Hematopoietic multipotent progenitor cell treated with erythropoietin and hydrocortisone succinate and interleukin-3 and kit ligand, for 17 days (in vitro differentiated cells): ENCODE data around the gene DKK3.

Experiments used
- DNase-seq: peaks from one replicate; pipeline ENCODE4 v3.0.0-alpha.2; 2015; ENCODE audit warnings: low spot score

The DKK3 gene

DNA sequence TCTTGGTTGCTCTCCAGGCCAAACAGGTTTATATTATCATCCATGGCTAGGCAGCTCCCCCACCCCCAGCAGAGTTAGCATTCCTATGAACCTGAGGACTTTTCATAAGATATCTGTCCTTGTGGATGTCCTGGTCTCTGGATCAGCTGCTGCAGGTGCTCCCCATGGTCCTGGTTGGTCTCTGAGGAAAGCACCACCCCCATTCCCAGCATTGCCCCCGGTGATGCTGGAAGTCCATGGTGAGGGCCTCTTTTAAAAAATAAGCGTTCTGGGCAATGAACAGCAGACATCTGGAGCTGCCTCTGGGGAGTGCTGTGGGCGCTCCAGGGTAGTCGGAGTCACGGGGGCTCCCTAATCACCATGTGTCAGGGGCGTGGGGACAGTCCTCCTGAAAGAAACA, 26.6 kb downstream of the DKK3 start:
- DNase-seq: no peak

DNA sequence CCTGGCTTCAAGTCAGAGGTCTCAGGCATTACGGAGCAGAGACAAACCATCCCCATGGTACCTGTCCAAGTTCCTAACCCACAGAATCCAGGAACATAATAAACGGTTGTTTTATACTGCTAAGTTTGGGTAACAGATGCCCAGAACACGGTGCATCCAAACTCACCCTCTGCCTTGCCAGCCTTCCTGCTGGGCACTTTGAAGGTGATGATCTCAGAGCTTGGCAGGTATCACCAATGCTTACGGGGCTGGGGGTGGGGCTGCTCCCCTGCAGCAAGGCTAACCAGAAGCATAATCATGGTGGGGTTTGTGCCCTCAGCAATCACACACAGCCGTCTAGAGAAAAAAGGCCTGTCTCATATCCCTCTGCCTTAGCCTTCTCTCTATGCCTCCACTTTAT, 27.1 kb downstream of the DKK3 start:
- no peak for DNase-seq

DNA sequence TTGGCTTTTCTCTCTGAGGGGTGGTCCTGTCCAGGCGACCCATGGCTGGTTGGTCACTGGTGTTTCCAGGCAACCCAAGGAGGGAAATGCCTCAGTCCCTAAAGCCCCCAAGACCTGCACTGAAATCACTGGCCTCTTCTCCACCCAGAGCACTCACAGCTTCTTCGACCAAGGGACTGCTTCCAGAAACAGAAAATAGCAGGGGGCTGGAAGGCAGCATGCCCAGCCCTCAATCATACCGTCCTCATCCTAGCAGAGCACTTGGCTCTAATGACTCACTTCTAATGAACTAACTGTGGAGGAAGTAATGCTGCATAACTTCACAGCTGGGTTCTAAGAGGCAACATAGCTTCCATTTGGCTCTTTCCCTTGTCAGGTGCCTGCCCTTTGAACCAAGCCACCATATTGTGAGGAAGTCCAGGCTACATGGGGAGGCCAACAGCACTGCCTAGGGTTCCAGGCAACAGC, 27.6 kb downstream of the DKK3 start:
- DNase-seq: no peak

DNA sequence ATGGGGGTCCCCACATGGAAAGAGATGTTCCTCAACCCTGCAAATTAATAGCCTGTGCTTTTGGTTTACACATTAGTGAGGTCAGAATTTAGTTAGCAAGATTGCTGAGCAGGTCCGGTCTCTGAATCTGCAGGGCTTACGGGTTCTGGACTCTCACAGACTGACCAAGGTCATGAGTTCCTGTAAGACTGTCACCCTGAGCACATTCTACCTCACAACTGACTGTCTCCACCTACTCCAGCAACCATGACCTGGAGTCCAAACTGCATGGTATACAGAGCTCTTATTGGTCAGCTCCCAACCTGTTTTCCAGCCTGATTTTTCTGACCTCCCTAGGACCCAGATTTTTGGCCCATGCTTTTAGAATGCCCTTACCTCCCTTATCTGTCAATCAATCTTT, 28.2 kb downstream of the DKK3 start:
- no peak for DNase-seq

DNA sequence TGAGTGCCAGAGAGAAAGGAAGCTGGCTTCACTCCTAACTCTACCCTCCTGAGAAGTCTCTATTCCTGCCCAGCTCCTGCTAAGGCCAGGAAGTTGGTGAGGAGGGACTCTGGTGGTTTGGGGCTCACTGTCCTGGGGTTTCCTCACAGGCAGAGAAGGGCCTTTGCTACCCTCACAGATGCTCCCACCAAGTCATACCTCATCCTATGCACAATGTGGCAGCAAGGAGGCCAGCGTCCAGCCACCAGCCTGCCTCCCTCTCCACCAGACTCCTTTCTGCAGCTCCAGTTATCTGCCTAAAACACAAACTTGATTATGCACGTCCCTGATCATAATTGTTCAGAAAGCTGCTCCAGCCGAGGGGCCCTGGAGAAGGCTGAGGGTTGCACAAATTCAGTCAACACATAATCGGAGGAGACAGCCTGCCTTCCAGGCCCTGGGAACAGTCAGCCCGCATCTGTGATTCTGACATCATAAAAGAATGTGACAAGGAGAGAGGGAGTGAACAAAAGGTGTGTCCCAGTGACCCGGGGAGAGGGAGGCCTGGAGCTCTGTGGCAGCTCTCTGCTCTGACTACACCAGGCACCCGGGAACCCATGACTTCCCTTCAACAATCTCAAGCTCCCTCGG, 28.8 kb downstream of the DKK3 start:
- no peak for DNase-seq

DNA sequence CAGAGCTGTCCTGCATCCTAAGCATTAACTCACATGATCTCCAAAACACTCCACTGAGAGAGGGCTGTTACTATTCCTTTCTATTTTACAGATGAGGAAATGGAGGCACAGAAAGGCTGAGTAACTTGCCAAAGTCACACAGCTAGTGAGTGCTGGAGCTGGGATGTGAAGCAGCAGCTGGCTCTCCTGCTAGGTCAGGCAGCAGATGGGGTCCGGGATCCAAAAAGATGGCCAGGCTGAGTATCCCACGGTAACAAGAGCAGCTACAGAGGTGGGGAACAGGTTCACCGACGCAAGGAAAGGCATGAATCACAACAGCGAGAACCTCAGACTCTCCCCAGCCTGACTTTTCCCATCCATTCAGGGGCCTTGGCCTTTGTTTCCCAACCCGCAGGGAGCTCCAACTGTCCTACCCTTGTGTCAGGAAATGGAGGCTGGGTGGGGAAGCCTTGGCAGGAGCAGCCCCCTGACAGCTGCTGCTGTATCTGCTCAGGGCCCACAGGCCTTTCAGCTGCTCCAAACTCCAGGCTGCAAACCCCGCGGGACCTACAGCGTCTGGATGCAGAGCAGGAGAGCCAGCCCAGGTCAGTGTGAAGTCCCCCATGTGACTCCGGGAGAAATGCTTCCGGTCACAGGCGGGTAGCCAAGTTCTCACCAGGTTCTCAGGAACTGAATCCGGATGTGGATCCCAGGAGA, 29.5 kb downstream of the DKK3 start:
- no peak for DNase-seq

DNA sequence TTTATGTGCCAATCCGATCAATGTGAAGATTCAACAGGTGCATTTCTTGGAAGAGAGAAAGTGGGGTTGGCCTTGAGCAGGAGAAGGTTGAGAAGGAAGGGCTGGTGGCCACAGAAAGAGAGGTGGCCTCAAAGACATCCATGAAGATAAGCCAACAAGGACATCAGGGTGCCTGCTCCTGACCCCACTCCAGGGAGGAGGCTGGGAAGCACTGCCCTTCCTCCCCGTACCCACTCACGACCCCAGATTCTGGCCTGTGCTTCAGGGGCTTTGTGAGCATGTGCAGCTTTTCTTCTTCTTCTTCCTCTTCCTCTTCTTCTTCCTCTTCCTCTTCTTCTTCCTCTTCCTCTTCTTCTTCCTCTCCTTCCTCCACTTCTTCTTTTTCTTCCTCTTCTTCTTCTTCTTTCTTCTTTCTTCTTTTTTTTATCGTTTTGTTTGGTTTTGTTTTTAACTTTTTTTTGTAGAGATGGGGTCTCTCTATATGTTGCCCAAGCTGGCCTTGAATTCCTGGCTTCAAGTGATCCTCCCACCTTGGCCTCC, 30.3 kb downstream of the DKK3 start:
- no peak for DNase-seq

DNA sequence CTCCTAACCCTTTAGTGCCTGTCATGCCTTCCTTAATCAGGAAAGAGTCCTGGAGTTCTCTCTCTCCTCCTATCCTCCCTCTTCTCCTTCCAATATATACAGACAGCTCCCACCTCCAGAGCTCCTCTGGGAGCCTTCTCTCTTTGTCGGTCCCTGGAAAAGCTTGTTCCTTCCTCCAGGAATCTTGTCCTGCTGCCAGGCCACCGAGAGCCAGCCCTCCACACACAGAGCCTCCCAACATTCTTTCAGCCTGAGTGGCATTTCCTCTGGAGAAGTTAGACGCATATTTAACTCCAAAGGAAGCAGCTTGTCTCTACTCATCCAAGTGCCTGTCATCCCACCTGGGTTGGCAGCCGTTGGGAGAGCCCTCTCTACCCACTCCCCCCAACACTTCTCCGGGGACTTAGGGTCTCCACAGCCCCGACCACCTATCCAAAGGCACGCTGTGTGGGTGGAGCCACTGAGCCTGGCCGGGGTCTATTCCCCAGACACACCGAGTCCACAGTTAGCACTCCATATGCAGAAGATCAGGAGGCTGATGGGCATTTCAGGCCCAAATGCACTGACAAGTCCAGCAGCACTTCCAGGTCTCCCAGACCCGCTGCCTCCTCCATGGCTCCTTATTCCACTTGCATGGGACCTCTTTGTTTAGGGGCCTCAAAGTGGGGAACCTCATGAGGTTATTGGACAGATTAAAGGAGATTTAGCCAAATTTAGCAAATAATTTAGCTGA, 31.1 kb downstream of the DKK3 start:
- no peak for DNase-seq

DNA sequence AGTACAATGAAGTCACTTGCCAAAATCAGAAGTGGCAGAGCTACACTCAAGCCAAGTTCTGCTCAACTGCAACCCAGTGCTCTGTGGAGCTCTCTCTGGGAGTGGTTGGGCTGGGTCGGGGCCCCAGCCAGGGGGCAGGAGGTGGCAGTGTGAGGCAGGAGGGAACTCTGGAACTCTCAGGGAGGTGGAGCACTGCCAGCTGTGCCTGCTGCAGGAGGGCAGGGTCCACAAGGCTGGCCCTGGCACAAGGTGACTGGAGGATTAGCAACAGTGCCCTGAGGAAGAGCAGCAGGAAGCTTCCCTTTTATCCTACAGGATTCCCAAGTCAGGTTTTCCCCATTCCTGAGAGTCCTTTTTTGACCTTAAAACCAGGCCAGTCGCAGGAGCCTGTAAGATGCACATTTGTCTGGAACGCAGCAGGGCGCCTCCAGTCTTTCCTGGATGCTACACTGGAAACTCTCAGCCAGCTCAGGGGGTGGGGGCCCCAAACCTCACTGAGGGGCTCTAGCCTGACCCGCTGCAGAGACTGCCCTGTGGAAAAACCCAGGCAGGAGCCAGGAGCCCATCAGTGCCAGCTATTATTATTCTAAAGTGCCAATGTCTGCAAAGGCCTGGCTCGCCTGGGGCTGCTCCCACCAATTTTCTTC, 31.8 kb downstream of the DKK3 start:
- DNase-seq: no peak

DNA sequence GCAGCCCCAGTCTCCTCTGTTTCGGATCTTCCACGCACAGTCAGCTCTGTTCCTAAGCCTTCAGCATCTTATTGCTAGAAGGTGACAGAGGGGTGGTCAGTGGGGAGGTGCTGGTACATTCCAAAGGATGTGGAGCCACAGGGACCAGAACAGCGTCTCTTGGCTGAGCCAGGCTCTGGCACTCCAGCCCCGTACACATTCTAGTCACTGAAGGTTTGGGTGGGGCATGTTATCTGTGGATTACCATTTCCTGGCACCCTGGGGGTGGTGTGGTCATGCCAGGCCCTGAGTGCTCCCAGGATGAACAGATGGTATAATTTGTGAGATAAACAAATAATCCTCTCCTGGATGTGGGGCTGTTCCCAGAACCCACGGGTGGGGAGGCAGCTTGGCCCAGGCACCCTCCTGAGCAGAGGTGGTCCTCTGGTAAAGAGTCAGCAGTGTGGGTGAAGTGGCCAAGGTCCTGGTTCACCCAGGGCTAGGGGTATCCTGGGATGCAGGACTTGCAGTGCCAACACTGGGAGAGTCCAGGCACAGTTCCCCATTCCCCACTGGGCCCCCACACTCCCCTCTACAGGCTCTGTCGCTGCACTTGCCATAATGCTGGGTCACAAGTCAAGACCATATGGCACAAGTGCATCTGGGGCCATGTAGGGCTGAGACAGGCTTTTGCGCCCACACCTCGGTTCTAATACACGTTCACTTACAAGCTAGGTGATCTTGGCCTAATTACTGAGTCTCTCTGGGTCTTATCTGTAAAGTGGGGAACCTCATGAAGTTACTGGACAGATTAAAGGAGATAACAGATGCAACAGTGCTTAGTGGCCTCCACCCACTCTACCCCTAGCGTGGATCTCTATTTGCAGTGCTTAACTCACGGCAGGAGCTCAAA, 33.0 kb downstream of the DKK3 start:
- no peak for DNase-seq

DNA sequence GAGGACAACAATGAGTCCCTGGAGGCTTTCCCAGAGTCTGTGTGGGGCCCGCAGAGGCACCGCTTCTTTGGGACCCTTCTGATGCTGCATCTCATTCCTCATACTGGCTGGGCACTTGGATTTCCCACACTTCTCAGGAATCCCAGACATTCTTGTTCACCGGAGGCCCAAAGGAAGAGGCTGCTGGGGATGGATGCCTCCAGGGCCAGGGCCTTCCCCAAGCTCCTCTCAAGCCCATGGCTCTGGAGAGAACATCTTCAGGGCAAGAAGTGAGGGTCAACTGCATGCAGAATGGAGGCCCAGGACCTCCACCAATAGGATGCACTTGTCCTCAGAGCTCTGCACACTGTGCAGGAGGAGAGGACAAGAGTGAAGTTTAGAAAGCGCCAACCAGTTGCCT, 34.6 kb downstream of the DKK3 start:
- DNase-seq: no peak

DNA sequence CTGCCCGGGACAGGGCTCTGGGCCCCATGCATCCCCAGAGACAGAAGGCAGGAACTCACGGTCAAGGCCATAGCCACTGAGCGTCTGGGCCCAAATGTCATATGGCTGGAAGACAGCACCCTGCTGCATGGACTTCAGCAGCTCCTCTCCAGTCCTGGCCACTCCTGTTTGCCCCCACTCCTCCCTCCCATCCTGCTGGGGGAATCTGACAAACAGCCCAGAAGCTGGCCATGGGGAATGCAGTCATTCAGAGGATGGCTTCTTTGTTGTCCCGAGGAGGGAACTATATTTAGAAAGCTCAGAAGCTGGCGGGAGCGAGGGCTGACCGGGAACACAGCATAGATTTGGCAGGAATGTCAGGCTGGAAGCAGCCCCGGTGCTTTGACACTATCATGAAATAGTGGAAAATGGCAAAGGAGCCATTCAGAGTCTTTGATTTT, 35.0 kb downstream of the DKK3 start:
- no peak for DNase-seq

DNA sequence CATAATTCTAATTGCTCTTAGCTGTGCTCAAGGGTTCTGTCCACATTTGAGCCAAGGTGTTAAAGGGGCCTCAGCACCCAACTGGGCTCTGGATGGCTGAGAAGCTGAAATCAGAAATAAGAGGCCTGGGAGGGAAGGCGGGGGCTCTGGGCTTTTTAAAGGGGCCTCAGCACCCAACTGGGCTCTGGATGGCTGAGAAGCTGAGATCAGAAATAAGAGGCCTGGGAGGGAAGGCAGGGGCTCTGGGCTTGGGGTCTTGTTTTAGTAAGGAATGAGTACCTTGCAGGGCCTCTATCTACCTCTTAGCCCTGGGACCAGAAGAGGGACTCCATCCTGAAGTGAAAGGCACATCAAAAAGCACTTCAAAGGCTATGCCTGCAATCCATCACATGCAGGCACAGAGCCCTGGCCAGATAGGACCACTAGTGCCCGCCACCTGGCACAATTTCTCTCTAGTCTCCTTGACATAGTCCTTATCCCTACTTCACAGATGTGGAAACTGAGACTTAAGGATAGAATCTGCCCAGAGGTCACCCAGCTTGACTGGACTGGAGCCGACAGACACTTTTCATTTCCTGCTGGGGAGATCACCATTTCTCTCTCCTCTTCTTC, 35.6 kb downstream of the DKK3 start:
- DNase-seq: no peak

DNA sequence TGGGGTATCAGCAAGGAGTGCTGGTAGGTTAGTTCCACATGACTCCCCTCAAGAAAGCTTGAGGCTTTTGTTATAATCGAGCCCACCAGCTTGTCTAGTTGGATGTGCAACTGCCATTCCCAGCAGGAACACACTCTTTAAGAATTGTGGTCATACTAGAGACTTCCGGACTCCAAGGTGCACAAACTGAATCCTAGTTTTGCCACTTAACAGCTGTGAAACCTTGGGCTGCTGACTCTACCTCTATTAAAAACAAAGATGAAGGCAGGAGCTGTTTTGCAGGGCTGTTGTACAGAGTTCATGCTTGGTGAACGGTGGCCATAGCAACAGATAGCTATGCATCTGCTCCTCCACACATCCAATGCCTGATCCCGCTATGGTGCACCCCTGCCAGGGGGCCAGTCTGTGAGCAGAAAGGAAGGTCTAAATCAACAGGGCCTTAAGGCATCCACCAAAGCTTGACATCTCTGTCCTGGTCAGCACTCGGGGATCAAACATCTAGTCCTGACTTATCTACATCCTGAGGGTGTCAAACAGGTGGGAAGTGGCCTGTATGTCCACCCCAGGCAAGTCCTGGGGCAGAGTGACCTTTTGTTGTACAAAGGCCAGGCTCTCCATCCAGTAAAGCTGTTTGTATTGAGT, 36.4 kb downstream of the DKK3 start:
- DNase-seq: no peak

DNA sequence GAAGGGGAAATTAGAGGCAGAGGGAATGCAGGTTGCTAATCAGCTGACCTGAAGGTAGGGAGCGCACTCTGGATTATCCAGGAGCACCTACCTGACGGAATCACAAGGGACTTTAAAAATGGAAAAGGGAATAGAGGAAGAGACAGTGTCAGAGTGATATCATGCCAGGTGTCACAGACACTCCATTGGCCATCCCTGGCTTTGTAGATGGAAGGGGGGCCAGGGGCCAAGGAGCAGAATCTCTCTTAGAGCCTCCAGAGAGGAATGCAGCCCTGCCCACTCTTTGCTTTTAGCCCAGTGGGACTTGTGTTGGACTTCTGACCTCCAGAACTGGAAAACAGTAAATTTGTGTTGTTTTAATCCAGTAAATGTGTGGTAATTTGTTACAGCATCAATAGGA, 37.9 kb downstream of the DKK3 start:
- no peak for DNase-seq

DNA sequence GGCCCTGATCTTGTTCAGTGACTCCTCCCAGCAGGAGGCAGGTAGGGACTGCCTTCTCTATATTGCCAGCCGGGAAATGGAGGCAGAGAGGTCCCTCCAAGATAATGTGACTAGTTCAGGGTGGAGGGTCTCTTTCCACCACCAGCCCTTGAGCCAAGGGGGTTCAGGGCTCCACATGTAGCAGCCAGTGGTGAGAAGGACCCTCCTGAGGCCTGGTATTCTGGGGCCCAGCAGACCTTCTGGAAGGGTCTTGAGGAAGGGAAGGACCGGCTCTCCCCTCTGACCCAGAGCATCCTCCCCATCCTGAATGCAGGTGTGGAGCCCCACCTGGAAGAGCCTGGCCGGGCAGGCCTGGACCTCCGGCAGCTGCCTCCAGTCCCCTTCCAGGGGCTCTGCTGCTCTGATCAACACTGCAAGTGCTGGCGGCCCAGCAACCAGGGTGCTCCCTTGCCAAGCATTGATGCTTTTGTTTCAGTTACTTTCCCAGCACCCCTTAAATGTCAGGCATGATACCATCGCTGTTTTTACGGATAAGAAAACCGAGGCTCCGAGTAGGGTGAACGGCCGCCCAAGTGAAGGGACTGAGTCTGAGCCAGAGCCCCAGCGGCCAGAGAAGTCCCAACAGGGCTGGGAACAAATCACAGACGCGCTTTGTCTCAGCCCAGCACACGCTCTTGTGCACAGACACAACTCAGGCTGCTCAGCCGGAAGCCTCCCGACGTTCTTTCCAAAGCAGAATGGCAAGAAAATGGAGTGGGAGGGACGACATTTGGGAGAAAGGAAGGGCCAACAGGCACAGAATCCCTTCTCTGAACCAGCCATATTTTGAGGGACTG, 38.8 kb downstream of the DKK3 start:
- no peak for DNase-seq

DNA sequence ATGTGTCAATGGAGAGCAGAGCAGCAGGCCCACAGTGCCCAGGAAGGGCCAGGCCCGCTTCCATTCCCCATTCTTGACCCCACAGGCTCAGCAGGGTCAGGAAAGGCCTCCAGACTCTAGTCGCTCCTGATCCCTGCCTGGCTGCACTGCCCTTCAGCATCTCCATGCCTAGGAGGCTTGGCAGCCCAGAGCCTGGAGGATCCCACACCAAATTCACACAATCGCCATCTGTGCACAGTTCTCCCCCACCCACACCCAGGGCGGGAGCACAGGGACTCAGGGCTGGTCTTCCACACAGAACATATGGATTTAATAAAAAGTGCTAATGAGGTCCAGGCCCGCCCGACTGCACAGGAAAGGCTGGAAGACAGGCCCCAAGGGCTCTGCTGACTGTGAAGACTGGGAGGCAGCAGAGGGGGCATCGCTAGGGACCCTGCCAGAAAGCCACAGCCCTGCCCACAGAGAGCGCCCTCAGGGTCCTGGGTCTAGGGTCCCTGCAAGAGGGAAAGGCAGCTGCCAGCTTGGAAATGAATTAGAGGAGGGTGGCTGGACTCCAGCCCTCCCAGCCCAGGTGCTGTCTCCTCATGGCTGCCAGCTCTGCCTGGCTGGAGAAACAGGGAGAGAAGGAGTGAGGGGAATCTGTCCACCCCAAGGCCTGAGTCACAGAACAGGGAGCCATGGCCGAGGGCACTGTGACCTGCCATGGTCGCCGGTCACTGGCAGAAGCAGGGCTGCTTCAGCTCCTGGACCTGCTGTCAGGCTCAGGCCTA, 39.7 kb downstream of the DKK3 start:
- no peak for DNase-seq

DNA sequence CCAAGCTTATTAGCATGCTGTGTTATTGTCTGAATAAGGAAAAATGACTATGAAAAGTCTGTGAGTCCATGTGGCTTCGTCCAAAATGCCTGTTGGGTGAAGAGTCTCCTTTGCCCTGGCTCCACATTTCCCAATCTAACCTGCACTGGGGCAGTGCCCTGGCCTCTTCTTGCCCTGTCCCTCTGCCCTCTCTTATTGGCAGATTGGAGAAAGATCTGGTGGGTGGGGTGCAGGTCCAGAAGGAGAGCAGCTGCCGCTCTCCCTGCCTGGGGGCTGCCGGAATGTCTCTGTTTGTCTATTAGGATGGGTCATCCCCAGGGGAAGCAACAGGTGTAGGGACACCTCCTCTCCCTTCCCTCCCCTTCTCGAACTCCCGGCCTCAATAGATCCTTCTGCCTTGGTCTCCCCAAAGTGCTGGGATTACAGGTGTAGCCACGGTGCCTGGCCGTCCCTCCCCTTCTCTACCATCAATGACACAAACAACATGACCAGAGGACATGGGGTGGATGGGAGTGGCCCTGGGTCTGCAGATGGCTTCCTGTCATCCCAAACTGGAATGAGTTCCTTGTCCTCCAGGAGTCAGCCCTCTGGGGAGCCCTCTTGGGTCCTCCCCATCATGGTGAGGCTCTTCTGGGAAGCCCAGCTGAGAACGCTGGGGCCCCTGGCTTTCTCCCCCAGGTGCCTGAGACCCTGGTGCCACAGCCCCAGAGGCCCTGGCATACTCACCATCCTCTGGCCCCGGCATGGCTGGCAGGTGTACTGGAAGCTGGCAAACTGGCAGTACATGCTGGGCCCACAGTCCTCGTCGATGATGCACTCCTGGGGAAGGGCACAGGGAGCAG, 40.5 kb downstream of the DKK3 start:
- no peak for DNase-seq
